Epithelial cell of esophagus (primary cell): Measurements from ENCODE around the gene SLC2A4.
A peak's percentile ranks its signal among the peaks of the same experiment; 100 is the strongest.

Experiments used
- DNase-seq: peaks from one replicate; pipeline ENCODE4 v3.0.0; 2010; ENCODE audit warnings: low read depth
- H3K4me3 ChIP-seq: 2 replicates; pipeline ENCODE4 v1.5.1; 2011; ENCODE audit warnings: mild to moderate bottlenecking, low read length, control low read depth
- TF ChIP-seq, protein P1 (sequence below): IDR thresholded peaks from 2 replicates; pipeline ENCODE4 v1.5.1; 2011; ENCODE audit warnings: low read depth, mild to moderate bottlenecking, low read length, control low read depth, inconsistent platforms; ENCODE audit not compliant: insufficient read depth; ENCODE audit errors: missing control alignments

The SLC2A4 gene

DNA sequence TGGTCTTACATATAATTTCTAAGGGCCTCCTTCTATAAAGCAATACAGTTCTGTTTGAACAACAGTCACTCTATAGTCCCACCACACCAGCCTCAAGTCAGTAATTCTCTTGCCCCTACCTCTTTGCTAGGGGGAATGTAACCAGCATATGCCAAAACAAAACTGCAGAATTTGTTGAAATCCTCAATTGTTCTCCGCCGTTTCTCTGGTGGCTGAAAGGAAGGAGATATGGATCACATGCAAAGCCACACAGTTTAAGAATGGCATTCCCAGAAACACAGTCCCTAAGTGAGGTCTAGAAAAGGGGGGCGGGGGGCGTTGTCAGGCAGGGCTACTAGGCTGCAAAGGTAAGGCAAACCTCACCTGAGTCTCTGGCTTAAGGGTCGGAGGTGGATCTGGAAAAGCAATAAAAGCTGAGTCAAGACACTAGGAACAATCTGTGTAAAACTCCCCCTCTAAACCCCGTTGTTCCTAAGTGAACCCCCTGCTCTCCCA, 44.2 kb upstream of the SLC2A4 start:
- peak overlapping the region; percentile 97 for H3K4me3 ChIP-seq
- DNase-seq, result no peak
- TF ChIP-seq, protein P1, sequence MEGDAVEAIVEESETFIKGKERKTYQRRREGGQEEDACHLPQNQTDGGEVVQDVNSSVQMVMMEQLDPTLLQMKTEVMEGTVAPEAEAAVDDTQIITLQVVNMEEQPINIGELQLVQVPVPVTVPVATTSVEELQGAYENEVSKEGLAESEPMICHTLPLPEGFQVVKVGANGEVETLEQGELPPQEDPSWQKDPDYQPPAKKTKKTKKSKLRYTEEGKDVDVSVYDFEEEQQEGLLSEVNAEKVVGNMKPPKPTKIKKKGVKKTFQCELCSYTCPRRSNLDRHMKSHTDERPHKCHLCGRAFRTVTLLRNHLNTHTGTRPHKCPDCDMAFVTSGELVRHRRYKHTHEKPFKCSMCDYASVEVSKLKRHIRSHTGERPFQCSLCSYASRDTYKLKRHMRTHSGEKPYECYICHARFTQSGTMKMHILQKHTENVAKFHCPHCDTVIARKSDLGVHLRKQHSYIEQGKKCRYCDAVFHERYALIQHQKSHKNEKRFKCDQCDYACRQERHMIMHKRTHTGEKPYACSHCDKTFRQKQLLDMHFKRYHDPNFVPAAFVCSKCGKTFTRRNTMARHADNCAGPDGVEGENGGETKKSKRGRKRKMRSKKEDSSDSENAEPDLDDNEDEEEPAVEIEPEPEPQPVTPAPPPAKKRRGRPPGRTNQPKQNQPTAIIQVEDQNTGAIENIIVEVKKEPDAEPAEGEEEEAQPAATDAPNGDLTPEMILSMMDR, result no peak

DNA sequence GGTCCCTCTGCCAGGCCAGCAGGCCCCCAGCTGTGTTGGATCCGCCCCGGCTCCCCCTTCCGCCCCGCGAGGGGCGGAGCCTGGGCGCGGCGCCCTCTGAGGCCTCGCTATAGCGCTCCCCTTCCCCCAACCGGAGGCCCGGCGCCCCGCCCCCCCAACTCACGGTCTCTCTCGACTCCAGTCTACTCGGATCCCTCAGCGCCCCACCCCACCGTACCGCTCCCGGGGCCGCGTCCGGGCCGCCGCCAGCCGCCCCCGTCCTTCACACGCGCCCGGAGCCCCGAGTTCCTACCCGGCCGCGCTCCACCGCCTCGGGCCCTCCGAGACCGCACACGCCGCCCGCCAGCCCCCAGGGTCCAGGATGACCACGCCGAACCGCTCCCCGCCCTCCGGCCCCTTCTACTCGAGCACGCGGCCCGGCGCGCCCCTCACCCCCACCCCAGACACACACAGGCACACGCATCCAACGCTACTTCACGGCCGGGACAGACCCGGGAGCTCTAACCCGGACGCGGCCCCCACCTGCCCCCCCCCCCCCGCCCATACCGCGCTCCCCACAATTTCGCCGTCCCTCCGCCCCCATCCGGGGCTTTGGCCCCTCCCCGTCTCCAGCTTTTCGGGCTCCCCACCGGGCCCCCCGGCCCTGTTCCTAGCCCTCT, 43.6 kb upstream of the SLC2A4 start:
- peak; percentile 58 for DNase-seq

DNA sequence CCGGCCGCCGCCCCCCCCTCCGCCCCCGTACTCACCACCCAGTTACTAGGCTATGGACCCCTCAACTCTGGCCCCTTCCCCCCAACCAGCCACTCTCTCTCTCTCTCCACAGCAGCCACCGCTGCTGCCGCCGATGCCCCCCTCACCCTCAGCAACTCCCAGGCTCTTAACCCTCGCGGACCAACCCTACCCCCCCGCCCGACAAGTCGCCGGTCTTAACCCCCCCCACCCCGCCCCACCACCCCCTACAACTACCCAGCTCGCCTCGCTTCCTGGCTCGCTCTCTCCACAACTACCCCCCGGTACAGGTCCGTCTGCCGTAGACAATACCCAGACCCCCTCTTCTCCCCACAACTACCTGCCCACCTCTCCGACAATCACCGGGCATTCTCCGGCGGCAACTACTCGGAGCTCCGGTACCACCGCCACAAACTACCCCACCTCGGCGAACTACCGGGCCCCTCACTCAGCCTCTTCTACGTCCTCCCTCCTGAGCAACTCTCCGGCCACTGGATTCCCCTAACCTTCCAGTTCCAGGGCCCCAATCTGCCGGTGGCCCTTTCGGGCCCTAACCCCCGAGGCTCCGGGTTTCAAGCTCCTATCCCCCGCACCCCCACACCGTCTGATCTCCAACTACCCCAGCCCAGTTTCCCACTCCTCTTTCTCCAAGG, 43.0 kb upstream of the SLC2A4 start:
- TF ChIP-seq, protein P1, result no peak
- DNase-seq, result peak; percentile 29
- peak overlapping the region; percentile 97 for H3K4me3 ChIP-seq

More for the DNA sequence above, 43.6 kb upstream of the SLC2A4 start:
- peak overlapping the region; percentile 97 for H3K4me3 ChIP-seq
- TF ChIP-seq, protein P1, result no peak

DNA sequence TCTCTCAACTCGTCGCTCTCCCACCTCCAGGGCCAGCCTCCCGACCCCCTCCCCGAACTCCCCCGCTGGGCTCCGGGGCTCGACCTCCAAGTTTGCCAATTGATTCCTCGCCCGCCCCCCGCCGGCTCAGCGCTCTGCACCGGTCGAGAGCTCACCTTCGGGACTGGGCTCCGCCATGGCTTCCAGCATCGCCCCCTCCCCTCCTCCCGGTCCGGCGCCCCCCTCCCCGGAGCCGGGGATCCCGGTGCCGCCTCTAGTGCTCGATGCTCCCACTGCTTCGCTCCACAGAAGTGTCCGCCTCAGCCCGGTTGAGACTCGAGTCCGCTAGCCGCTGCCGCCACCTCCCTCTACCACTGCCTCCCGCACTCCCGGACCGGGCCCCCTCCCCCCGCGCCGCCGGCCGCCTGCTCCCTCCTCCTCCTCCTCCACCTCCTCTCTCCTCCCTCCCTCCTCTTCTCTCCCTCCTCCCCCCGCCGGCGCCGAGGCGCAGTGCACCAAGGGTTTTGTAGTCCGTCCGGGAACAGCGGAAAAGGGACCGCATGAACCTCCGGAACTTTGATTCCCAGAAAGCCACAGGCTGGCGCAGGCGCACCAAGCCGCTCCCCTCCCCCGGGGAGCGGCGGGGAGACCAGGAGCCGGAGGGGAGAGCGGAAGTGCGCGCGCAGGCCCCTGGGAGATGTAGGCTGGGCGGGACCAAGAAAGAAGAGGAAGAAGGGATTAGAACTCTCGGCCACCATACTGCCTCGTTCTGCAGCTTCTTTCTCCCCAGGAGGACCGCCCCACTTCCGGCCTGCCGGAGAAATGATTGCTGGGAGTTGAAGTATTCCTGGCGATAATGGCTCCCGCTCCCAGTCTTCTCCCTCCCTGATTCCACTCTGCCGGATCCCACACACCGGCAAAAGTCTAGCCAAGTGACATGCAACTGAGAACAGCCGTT, 42.2 kb upstream of the SLC2A4 start, which contains the start of gene PHF23:
Gene PHF23, minus strand, starts transcription at position 367 of the 937 bp plus-strand sequence. Its CDS starts 178 bp downstream, at position 189.
- TF ChIP-seq, protein P1, result no peak
- peak; percentile 99 for DNase-seq
- peak within 1 kb of the TSS; percentile 97 for H3K4me3 ChIP-seq

DNA sequence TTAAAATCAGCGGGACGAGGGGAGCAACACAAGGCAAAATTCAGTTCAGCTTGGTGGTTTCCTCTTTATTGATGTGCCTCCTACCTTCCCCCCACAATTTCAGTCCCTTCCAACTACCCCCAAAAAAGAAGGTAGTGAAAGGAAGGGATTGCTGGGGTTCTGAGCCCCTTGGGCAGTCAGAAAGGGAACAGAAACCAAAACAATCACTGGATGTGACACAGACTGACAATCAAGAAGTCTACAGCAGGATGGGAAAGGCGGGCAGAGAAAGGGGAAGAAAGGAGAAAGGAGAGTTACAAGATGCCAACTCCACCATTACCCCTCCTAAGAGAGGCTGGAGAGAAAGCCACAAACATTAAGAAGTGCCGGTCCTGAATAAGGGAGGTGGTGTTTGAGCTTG, 41.1 kb upstream of the SLC2A4 start:
- peak overlapping the region; percentile 96 for H3K4me3 ChIP-seq
- no peak for DNase-seq
- TF ChIP-seq, protein P1, result no peak

DNA sequence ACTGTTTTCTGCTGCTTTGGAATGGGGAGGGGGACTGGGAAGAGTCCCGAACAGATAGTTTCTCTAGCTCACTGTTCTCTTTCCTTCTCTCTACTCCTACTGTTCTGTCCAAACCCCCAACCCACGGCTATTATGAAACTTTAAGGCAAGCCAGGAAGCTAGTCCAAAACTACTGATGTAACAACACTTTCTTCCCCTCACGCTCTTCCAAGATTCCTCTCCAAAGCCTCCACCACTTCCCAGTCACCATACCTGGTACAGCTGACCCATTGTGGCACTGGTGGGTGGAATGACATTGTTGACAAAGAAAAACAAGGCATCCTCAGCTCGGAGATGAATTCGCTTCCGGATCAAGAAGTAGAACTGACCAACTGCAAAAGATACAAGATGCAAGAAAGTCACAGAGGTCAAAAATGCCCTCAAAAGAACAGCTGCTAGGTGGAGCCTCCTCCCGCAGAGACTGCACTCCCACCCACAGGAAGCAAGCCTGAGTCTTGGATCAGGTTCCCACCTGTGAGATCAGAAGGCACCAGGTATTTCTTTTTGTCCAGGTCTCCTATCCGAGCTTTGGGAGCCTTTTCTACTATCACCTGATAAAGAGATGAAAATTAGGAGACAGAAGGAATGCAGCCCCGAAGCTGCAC, 40.3 kb upstream of the SLC2A4 start:
- peak overlapping the region; percentile 96 for H3K4me3 ChIP-seq
- no peak for DNase-seq
- TF ChIP-seq, protein P1, result no peak
